ENCODE data around the gene CKAP5.

CKAP5 gene

GRCh38 chr11:46877580-46877979 lies 31.5 kb upstream of the CKAP5 start:
- H3K4me1 ChIP-seq (ENCODE audit: control insufficient read depth, insufficient read depth, low read length), result no peaks in the 10 kb centered on the region
- H3K4me3 ChIP-seq (ENCODE audit: low read length), result no peak overlapping the region
- no peaks in the 10 kb centered on the region for H3K27me3 ChIP-seq (ENCODE audit: control insufficient read depth, insufficient read depth, low read length)
- peaks cover 10% of the 10 kb centered on the region for H3K36me3 ChIP-seq (ENCODE audit: control insufficient read depth, insufficient read depth, low read length)
- no peaks in the 10 kb centered on the region for H3K9me3 ChIP-seq (ENCODE audit: control insufficient read depth, low read length)
- no peak overlapping the region for H3K9ac ChIP-seq (ENCODE audit: low read length)

GRCh38 chr11:46876471-46876870 lies 30.4 kb upstream of the CKAP5 start:
- H3K9ac ChIP-seq (ENCODE audit: low read length), result no peak overlapping the region
- no peaks in the 10 kb centered on the region for H3K9me3 ChIP-seq (ENCODE audit: control insufficient read depth, low read length)
- no peaks in the 10 kb centered on the region for H3K4me1 ChIP-seq (ENCODE audit: control insufficient read depth, insufficient read depth, low read length)
- H3K4me3 ChIP-seq (ENCODE audit: low read length), result no peak overlapping the region
- peaks cover 10% of the 10 kb centered on the region for H3K36me3 ChIP-seq (ENCODE audit: control insufficient read depth, insufficient read depth, low read length)
- H3K27me3 ChIP-seq (ENCODE audit: control insufficient read depth, insufficient read depth, low read length), result no peaks in the 10 kb centered on the region

DNA sequence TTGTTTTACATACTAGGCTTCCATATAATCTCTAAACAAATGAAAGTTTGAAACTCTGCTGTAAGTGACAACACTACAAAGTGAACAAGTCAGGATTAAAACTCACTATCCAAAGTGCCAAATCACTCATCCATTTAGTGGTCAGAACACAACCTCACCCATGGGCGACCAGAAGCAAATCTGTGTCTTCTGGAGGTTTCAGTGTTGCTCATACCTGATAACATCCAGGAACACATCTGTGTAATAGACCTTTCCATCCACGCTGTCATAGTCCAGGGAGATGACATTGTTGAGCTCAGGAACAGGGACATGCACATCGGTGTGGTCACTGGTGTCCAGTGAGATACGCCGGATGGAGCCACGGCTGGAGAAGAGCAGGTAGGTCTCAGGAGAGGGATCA lies 28.5 kb upstream of the CKAP5 start:
- H3K27me3 ChIP-seq (ENCODE audit: control insufficient read depth, insufficient read depth, low read length), result no peaks in the 10 kb centered on the region
- no peak overlapping the region for H3K4me3 ChIP-seq (ENCODE audit: low read length)
- H3K36me3 ChIP-seq (ENCODE audit: control insufficient read depth, insufficient read depth, low read length), result peaks cover 14% of the 10 kb centered on the region
- no peaks in the 10 kb centered on the region for H3K9me3 ChIP-seq (ENCODE audit: control insufficient read depth, low read length)
- no peak overlapping the region for H3K9ac ChIP-seq (ENCODE audit: low read length)
- no peaks in the 10 kb centered on the region for H3K4me1 ChIP-seq (ENCODE audit: control insufficient read depth, insufficient read depth, low read length)

DNA sequence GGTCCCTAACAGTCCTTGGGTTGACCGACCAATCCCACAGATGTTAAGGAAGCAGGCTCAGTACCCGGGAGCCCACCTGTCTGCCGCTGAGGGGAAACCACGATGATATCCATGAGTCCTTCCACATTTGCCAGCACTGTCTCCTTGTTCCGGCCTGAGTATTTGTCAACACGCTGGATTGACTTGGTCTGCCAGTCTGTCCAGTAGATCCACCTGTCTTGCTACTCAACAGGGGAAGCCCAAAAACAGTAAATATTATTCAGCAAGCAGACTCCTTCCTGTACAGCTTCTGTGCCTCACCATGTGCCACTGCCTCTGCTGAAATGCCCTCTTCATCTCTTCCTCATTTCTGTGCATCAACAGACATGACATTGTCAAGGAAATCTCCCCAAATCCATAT lies 22.8 kb upstream of the CKAP5 start:
- Histone ChIP-seq H3K9me3 (ENCODE audit: control insufficient read depth, low read length) (no peaks in the 10 kb centered on the region), H3K36me3 (ENCODE audit: control insufficient read depth, insufficient read depth, low read length) (peaks cover 10% of the 10 kb centered on the region), H3K27me3 (ENCODE audit: control insufficient read depth, insufficient read depth, low read length) (no peaks in the 10 kb centered on the region), H3K9ac (ENCODE audit: low read length) (no peak overlapping the region), H3K4me1 (ENCODE audit: control insufficient read depth, insufficient read depth, low read length) (no peaks in the 10 kb centered on the region), H3K4me3 (ENCODE audit: low read length) (no peak overlapping the region)

DNA sequence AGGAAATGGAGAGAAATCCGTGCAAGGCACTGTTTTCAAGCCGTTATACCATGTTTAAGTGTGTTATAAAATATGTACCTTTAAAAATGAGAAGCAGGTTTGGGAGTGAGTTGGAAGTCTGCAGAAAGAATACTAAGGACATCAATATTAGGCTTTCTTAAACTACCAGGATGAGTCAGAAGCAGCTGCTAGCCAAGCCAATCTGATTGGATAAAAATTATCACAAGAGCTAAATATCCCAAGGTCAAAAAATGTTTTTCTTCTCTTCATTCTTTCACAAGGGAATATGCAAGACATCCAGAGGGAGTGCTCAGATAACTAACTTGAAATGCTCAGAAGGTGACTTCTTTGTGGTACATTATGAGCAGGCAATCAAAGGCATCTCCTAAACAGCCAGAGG lies 19.3 kb upstream of the CKAP5 start:
- Histone ChIP-seq H3K4me3 (ENCODE audit: low read length) (no peak overlapping the region), H3K27me3 (ENCODE audit: control insufficient read depth, insufficient read depth, low read length) (no peaks in the 10 kb centered on the region), H3K36me3 (ENCODE audit: control insufficient read depth, insufficient read depth, low read length) (peaks cover 7% of the 10 kb centered on the region), H3K9ac (ENCODE audit: low read length) (no peak overlapping the region), H3K9me3 (ENCODE audit: control insufficient read depth, low read length) (no peaks in the 10 kb centered on the region), H3K4me1 (ENCODE audit: control insufficient read depth, insufficient read depth, low read length) (no peaks in the 10 kb centered on the region)

- Histone ChIP-seq H3K4me1 (ENCODE audit: control insufficient read depth, insufficient read depth, low read length) (no peaks in the 10 kb centered on the region), H3K9me3 (ENCODE audit: control insufficient read depth, low read length) (no peaks in the 10 kb centered on the region), H3K9ac (ENCODE audit: low read length) (no peak overlapping the region), H3K27me3 (ENCODE audit: control insufficient read depth, insufficient read depth, low read length) (no peaks in the 10 kb centered on the region), H3K36me3 (ENCODE audit: control insufficient read depth, insufficient read depth, low read length) (no peaks in the 10 kb centered on the region), H3K4me3 (ENCODE audit: low read length) (no peak overlapping the region)
Measured at GRCh38 chr11:46860218-46860617, 14.1 kb upstream of the CKAP5 start.

- H3K36me3 ChIP-seq (ENCODE audit: control insufficient read depth, insufficient read depth, low read length), result no peaks in the 10 kb centered on the region
- H3K4me1 ChIP-seq (ENCODE audit: control insufficient read depth, insufficient read depth, low read length), result no peaks in the 10 kb centered on the region
- no peaks in the 10 kb centered on the region for H3K27me3 ChIP-seq (ENCODE audit: control insufficient read depth, insufficient read depth, low read length)
- H3K4me3 ChIP-seq (ENCODE audit: low read length), result no peak overlapping the region
- no peaks in the 10 kb centered on the region for H3K9me3 ChIP-seq (ENCODE audit: control insufficient read depth, low read length)
- H3K9ac ChIP-seq (ENCODE audit: low read length), result no peak overlapping the region
Measured at GRCh38 chr11:46858920-46859546, 13.0 kb upstream of the CKAP5 start.

DNA sequence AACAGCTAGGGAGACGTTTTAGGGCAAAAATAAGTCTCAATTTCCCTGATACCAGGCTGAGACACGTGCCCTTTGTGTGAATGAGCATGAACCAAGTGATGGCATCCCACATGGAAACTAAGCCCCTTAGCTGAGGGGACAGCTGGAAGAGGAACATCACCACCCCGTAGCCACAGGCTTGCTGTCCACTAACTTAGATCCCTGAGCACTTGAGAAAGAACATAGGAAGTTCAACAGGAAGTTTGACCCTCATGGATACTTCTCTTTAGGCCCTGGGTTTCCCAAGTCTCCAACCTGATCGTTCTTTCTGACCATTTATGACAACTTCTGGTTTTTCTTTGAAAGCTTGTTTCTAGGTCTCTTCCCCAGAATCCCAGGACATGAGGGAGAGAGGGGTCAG lies 11.6 kb upstream of the CKAP5 start:
- Histone ChIP-seq H3K36me3 (ENCODE audit: control insufficient read depth, insufficient read depth, low read length) (no peaks in the 10 kb centered on the region), H3K9me3 (ENCODE audit: control insufficient read depth, low read length) (no peaks in the 10 kb centered on the region), H3K27me3 (ENCODE audit: control insufficient read depth, insufficient read depth, low read length) (no peaks in the 10 kb centered on the region), H3K4me1 (ENCODE audit: control insufficient read depth, insufficient read depth, low read length) (no peaks in the 10 kb centered on the region), H3K4me3 (ENCODE audit: low read length) (no peak overlapping the region), H3K9ac (ENCODE audit: low read length) (no peak overlapping the region)

GRCh38 chr11:46856605-46857343 lies 10.7 kb upstream of the CKAP5 start:
- Histone ChIP-seq H3K9me3 (ENCODE audit: control insufficient read depth, low read length) (no peaks in the 10 kb centered on the region), H3K4me3 (ENCODE audit: low read length) (no peak overlapping the region), H3K9ac (ENCODE audit: low read length) (no peak overlapping the region), H3K27me3 (ENCODE audit: control insufficient read depth, insufficient read depth, low read length) (no peaks in the 10 kb centered on the region), H3K36me3 (ENCODE audit: control insufficient read depth, insufficient read depth, low read length) (no peaks in the 10 kb centered on the region), H3K4me1 (ENCODE audit: control insufficient read depth, insufficient read depth, low read length) (no peaks in the 10 kb centered on the region)

DNA sequence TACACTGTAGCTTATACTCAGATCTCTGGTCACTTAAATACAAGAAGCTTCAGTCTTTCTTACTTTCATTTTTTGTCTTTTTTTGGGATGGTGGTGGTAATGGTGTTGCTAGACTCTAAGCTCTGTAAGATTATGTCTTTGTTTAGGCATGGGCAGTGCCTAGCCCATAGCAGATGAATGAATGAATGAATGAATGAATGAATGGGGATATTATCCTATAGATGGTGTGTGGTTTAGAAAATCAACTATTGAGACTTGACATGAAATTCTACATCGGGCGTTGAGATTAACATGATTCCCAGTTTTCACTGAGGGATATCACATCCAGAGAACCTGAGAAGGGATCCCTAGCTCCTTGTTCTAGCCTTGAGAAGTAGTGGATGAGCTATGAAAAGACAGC lies 9.8 kb upstream of the CKAP5 start:
- Histone ChIP-seq H3K9ac (ENCODE audit: low read length) (no peak overlapping the region), H3K4me1 (ENCODE audit: control insufficient read depth, insufficient read depth, low read length) (no peaks in the 10 kb centered on the region)

DNA sequence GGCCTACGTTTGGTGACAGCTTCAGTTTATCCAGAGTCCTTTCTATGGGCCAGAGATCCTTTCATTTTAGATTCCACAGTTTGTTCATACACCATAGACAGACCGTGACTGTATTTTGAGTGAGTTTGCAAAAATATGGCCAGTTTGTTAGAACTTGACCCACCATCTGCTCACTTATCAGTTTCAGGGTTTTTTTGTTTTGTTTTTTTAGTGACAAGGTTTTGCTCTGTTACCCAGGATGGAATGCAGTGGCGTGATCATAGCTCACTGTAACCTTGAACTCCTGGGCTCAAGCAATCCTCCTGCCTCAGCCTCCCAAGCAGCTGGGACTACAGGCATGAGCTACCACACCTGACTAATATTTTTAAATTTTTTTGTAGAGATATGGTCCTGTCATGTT lies 9.1 kb upstream of the CKAP5 start:
- H3K4me3 ChIP-seq (ENCODE audit: low read length), result no peak overlapping the region
- H3K9me3 ChIP-seq (ENCODE audit: control insufficient read depth, low read length), result no peaks in the 10 kb centered on the region
- no peak overlapping the region for H3K9ac ChIP-seq (ENCODE audit: low read length)
- H3K27me3 ChIP-seq (ENCODE audit: control insufficient read depth, insufficient read depth, low read length), result no peaks in the 10 kb centered on the region
- no peaks in the 10 kb centered on the region for H3K4me1 ChIP-seq (ENCODE audit: control insufficient read depth, insufficient read depth, low read length)
- no peaks in the 10 kb centered on the region for H3K36me3 ChIP-seq (ENCODE audit: control insufficient read depth, insufficient read depth, low read length)

More for the DNA sequence above, 9.8 kb upstream of the CKAP5 start:
- Histone ChIP-seq H3K9me3 (ENCODE audit: control insufficient read depth, low read length) (no peaks in the 10 kb centered on the region), H3K4me3 (ENCODE audit: low read length) (no peak overlapping the region), H3K36me3 (ENCODE audit: control insufficient read depth, insufficient read depth, low read length) (no peaks in the 10 kb centered on the region), H3K27me3 (ENCODE audit: control insufficient read depth, insufficient read depth, low read length) (no peaks in the 10 kb centered on the region)

GRCh38 chr11:46850829-46851380 lies 4.8 kb upstream of the CKAP5 start:
- Histone ChIP-seq H3K4me1 (ENCODE audit: control insufficient read depth, insufficient read depth, low read length) (no peaks in the 10 kb centered on the region), H3K9me3 (ENCODE audit: control insufficient read depth, low read length) (no peaks in the 10 kb centered on the region), H3K4me3 (ENCODE audit: low read length) (no peak overlapping the region), H3K36me3 (ENCODE audit: control insufficient read depth, insufficient read depth, low read length) (no peaks in the 10 kb centered on the region), H3K9ac (ENCODE audit: low read length) (no peak overlapping the region), H3K27me3 (ENCODE audit: control insufficient read depth, insufficient read depth, low read length) (no peaks in the 10 kb centered on the region)
